Skeletal muscle tissue (tissue), 4 donors: ENCODE measurements around the gene GAS2L2. TPM values are rescaled to one million over a fixed set of nuclear protein-coding genes. Genes with fewer than 3 reads are reported as not detected.
A peak's percentile ranks its signal among the peaks of the same experiment; 100 is the strongest.

Experiments used
- H3K27ac ChIP-seq: one replicate; pipeline ENCODE4 v1.7.0; 2013; ENCODE audit warnings: mild to moderate bottlenecking, low read depth, low read length, inconsistent platforms
- H3K27me3 ChIP-seq, 3 donors: one replicate each; pipeline ENCODE4 v1.7.0; 2013; ENCODE audit warnings: low read length in 3 of 3; ENCODE audit not compliant: control insufficient read depth in 3 of 3, insufficient read depth in 3 of 3
- H3K36me3 ChIP-seq, 3 donors: one replicate each; pipeline ENCODE4 v1.7.0; 2013; ENCODE audit warnings: low read length in 3 of 3; ENCODE audit not compliant: control insufficient read depth in 3 of 3, insufficient read depth in 3 of 3
- H3K4me1 ChIP-seq, 3 donors: one replicate each; pipeline ENCODE4 v1.7.0; 2013; ENCODE audit warnings: low read length in 3 of 3, mild to moderate bottlenecking in 3 of 3; ENCODE audit not compliant: control insufficient read depth in 3 of 3, insufficient read depth in 3 of 3
- H3K4me3 ChIP-seq, 3 donors: one replicate each; pipeline ENCODE4 v1.7.0; 2013; ENCODE audit warnings: low read length in 3 of 3
- H3K9ac ChIP-seq, 3 donors: one replicate each; pipeline ENCODE4 v1.7.0; 2013; ENCODE audit warnings: low read length in 3 of 3, mild to moderate bottlenecking in 3 of 3, moderate library complexity in 2 of 3, low read depth in 1 of 3
- H3K9me3 ChIP-seq, 3 donors: one replicate each; pipeline ENCODE4 v1.7.0; 2013; ENCODE audit warnings: low read length in 3 of 3; ENCODE audit not compliant: control insufficient read depth in 3 of 3
- total RNA-seq: library from RNA; depleted of rRNA; stranded (reverse); fragments of >200 nt; gene quantifications from one replicate; pipeline ENCODE4 v1.2.3, GENCODE V29; 2014
- donor health status: Osteomylitis.

GAS2L2 gene
- total RNA-seq, 1 donor from 2014 or later, result not detected

DNA sequence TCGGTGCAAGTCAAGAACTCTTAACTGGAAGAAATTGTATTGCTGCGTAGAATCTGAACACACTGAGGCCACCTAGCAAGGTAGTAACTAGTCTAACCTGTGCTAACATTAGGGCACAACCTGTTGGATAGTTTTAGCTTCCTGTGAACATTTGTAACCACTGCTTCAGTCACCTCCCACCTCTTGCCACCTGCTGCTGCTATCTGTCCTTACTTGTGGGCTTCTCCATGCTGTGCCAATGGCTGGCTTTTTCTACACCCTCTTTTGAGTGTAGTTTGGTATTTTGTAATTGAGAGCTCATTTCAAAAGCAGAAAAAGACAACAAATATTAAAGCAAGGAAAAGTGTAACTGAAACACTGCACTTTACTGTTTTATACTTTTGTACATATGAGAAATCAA, 29.3 kb downstream of the GAS2L2 start:
- no peaks in the 10 kb centered on the region for H3K9me3 ChIP-seq
- peaks cover 21 to 40% (median 30%) of the 10 kb centered on the region in 3 donors for H3K36me3 ChIP-seq
- peaks cover 0 to 14% (median 8%) of the 10 kb centered on the region in 3 donors for H3K4me1 ChIP-seq
- H3K27me3 ChIP-seq, result no peaks in the 10 kb centered on the region
- no peak overlapping the region for H3K4me3 ChIP-seq
- no peak overlapping the region for H3K9ac ChIP-seq
- H3K27ac ChIP-seq, result no peak overlapping the region

GRCh38 chr17:35717475-35717874, 35.6 kb downstream of the GAS2L2 start:
- Histone ChIP-seq H3K4me3 (no peak overlapping the region), H3K36me3 (peaks cover 0 to 17% (median 15%) of the 10 kb centered on the region in 3 donors), H3K9me3 (no peaks in the 10 kb centered on the region), H3K4me1 (peaks cover 28 to 40% (median 34%) of the 10 kb centered on the region in 3 donors), H3K27ac (peak overlapping the region; percentile 27), H3K27me3 (no peaks in the 10 kb centered on the region), H3K9ac (no peak overlapping the region)

- H3K27ac ChIP-seq, result peak overlapping the region; percentile 27
- no peaks in the 10 kb centered on the region for H3K27me3 ChIP-seq
- H3K4me1 ChIP-seq, result peaks cover 28 to 40% (median 34%) of the 10 kb centered on the region in 3 donors
- no peaks in the 10 kb centered on the region for H3K9me3 ChIP-seq
- peaks cover 0 to 17% (median 15%) of the 10 kb centered on the region in 3 donors for H3K36me3 ChIP-seq
- H3K9ac ChIP-seq, result no peak overlapping the region
- H3K4me3 ChIP-seq, result no peak overlapping the region
Observed at GRCh38 chr17:35716897-35717465, 36.1 kb downstream of the GAS2L2 start.

DNA sequence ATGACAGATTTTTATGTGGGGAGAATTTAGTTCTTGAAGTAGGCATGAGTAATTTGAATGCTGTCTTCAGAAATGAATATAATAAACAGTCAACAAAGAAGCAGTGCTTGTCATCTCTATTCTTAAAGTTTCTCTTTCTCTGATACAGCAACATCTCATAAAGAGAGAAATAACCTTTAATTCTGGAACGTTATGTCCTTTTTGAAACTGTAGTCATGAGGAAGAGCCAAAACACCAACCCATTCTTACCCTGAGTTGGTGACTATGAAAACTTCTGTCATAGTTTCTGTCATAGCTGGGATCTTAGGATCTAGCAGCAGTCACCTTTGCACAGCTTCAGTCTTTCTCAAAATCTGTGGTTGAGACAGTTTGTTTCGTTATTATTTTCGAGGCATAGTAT, 36.9 kb downstream of the GAS2L2 start:
- Histone ChIP-seq H3K4me3 (no peak overlapping the region), H3K27ac (no peak overlapping the region), H3K9me3 (no peaks in the 10 kb centered on the region), H3K27me3 (no peaks in the 10 kb centered on the region), H3K4me1 (peaks cover 28 to 40% (median 34%) of the 10 kb centered on the region in 3 donors), H3K9ac (no peak overlapping the region), H3K36me3 (peaks cover 0 to 15% (median 13%) of the 10 kb centered on the region in 3 donors)

DNA sequence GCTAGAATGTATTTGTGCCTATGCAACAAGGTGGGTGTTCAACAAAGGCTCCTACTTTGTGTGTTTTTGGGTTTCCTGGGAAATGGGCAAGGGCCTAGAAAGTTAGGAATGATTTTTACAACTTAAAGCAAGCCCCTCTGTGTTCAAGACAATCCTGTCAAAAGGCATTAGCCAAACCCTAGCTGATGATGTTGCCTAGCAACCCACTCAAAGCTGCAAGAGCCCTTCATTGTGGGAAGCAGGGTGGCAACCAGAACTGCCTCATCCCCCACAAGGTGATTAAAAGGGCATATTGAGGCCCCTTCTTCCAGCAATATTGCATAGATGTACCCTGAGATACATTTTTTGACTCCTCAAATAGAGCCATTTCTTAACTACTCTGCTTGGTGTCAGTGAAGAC, 37.6 kb downstream of the GAS2L2 start:
- H3K27ac ChIP-seq, result no peak overlapping the region
- no peaks in the 10 kb centered on the region for H3K9me3 ChIP-seq
- no peaks in the 10 kb centered on the region for H3K27me3 ChIP-seq
- no peak overlapping the region for H3K4me3 ChIP-seq
- H3K4me1 ChIP-seq, result peaks cover 28 to 40% (median 34%) of the 10 kb centered on the region in 3 donors
- peaks cover 0 to 22% (median 13%) of the 10 kb centered on the region in 3 donors for H3K36me3 ChIP-seq
- no peak overlapping the region for H3K9ac ChIP-seq

DNA sequence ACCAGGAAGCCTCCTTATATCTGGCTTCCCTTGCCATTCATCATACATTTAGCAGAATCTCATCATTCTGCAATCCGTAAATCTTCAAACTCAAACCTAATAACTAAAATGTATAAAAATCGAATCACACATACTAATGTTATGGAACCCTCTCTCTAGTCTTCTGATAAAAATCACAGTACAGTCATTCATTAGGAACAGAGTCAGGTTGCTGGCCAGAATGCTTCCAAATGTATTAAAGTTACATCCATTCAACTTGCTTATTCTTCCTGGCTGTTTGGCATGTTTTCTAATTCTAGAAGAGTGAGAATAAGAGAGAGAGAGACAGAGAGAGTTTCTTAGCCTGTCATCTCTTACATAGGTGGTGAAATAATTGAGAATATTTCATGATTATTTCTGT, 38.1 kb downstream of the GAS2L2 start:
- Histone ChIP-seq H3K4me1 (peaks cover 30 to 42% (median 36%) of the 10 kb centered on the region in 3 donors), H3K9me3 (no peaks in the 10 kb centered on the region), H3K9ac (no peak overlapping the region), H3K27ac (no peak overlapping the region), H3K4me3 (no peak overlapping the region), H3K36me3 (peaks cover 1 to 25% (median 12%) of the 10 kb centered on the region in 3 donors), H3K27me3 (no peaks in the 10 kb centered on the region)

DNA sequence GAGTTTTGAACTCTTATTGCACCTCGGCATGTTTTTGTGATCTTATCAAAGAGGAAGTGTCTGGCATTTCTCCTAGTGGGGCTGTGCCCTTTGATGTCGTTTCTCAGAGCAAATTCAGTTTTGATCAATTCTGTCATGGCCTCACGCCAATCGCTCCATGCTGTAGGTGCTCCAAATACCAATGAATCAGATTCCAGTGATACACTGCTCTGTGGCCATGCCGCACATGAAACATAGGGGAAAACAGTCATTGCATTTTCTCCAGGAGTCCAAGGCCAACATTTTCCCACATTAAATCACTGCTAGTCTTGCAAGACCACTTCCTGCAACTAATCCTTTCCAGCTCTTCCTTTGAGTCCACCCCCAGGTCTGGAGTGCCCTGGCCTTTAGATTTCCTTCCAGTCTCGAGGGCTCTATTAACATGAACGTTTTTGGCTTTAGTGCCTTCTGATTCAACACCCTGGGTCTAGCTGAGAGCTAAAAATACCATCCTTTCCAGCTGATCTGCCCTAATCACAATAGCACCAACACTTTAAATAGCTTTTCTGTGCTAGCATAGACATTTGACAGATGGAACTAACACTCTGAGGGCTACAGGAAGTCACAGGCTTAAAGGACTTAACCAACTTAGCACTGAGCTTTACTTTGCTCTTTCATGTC, 39.8 kb downstream of the GAS2L2 start:
- Histone ChIP-seq H3K27me3 (no peaks in the 10 kb centered on the region), H3K27ac (peak overlapping the region; percentile 85), H3K9me3 (no peaks in the 10 kb centered on the region), H3K36me3 (peaks cover 3 to 21% (median 10%) of the 10 kb centered on the region in 3 donors), H3K4me1 (peaks cover 40 to 54% (median 46%) of the 10 kb centered on the region in 3 donors), H3K9ac (peak overlapping the region; percentile 57), H3K4me3 (peak overlapping the region in 2 of 3 donors; percentile 0 to 44)

DNA sequence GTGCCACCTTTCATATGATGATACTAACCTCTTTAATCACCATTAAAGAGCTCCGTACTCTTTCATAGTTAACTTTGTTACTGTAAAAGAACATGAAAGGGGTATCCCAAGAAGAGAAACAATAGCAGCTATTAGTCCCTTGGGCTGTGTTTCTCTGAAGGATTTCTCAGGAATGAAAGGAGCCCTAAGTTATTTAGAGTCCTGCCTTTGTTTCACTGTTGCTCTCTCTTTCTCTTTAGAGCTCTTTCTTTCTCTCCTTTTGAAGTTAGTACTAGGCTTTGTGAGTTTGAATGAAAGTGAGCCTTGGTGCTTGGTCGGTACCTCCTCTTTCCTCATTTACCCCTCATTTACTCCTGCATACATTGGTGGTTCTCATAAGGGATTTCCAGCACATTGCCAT, 42.1 kb downstream of the GAS2L2 start:
- Histone ChIP-seq H3K27ac (no peak overlapping the region), H3K36me3 (peaks cover 0 to 15% (median 3%) of the 10 kb centered on the region in 3 donors), H3K27me3 (no peaks in the 10 kb centered on the region), H3K4me1 (peaks cover 27 to 40% (median 36%) of the 10 kb centered on the region in 3 donors), H3K9ac (no peak overlapping the region), H3K9me3 (no peaks in the 10 kb centered on the region), H3K4me3 (no peak overlapping the region)

DNA sequence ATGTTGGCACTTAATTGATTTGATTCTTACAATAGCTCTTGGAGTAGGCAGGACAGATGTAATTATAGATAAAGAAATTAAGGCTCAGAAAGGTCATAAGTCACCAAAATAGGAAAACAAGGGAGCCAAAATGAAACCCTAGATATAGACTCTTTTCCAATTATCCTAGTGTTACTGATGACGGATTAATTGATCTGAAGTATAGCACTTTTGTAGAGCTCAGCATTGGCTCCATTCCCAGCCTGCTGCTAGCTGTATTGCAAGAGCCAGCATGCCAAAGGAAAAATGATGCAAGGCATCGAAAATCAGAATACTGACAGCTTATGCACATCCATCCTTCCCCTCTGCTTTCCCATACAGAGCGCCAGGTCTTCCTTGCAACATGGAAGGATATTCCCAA, 43.2 kb downstream of the GAS2L2 start:
- no peak overlapping the region for H3K27ac ChIP-seq
- no peak overlapping the region for H3K4me3 ChIP-seq
- peaks cover 27 to 36% (median 36%) of the 10 kb centered on the region in 3 donors for H3K4me1 ChIP-seq
- H3K9me3 ChIP-seq, result no peaks in the 10 kb centered on the region
- peaks cover 0 to 13% (median 3%) of the 10 kb centered on the region in 3 donors for H3K36me3 ChIP-seq
- H3K9ac ChIP-seq, result no peak overlapping the region
- no peaks in the 10 kb centered on the region for H3K27me3 ChIP-seq

- no peaks in the 10 kb centered on the region for H3K27me3 ChIP-seq
- peaks cover 22 to 28% (median 28%) of the 10 kb centered on the region in 3 donors for H3K4me1 ChIP-seq
- H3K27ac ChIP-seq, result peak overlapping the region; percentile 3
- no peaks in the 10 kb centered on the region for H3K9me3 ChIP-seq
- peaks cover 0 to 13% (median 3%) of the 10 kb centered on the region in 3 donors for H3K36me3 ChIP-seq
- H3K9ac ChIP-seq, result peak overlapping the region in 1 of 3 donors; percentile 42
- no peak overlapping the region for H3K4me3 ChIP-seq
Observed at GRCh38 chr17:35708951-35709350, 44.1 kb downstream of the GAS2L2 start.
